SH-SY5Y (cell line): ENCODE results near the gene SPON1.

Experiments
- GATA2 ChIP-seq: IDR thresholded peaks from 2 replicates; pipeline ENCODE4 v1.6.1; 2011; ENCODE audit warnings: mild to moderate bottlenecking, low read depth, low read length
- GATA3 ChIP-seq: IDR thresholded peaks from 2 replicates; pipeline ENCODE4 v1.6.1; 2011; ENCODE audit warnings: low read depth, mild to moderate bottlenecking, low read length, moderate library complexity

DNA sequence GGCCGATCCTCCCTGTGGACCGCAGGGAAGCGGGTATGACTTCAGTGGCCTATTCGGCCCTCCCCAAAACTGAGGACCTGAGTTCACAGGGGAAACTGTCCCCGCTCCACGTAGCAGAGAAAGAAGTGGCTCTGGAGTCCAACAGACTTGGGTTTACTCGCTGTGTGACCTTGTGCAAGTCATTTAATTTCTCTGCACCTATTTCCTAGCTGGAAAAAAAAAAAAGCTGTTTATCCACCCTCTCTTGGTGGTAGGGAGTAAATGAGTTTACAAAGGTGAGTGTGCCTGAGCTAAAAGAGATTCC is 2.2 kb downstream of the SPON1 start:
- TF ChIP-seq GATA2 (no peak), GATA3 (no peak)
